SU-DHL-6 (cell line): ENCODE data around the gene PLEKHB2.
"Not testable (repeated sequence)": the region's sequence is repeated elsewhere in the genome, so short reads cannot be mapped to it uniquely, and the experiment has no call there.

Experiments
- CTCF ChIP-seq: fragments of 200-600 bp; sonication (generic); IDR thresholded peaks from one replicate; pipeline ENCODE4 v1.5.1; 2017; ENCODE audit warnings: antibody characterized with exemption, mild to moderate bottlenecking, low read length, moderate library complexity; ENCODE audit not compliant: insufficient read depth, poor library complexity, severe bottlenecking
- EZH2phosphoT487 ChIP-seq: fragments of 200-600 bp; sonication (generic), shearing (Covaris generic); conservative IDR thresholded peaks from 2 replicates; pipeline ENCODE4 v1.6.1; 2018; ENCODE audit warnings: mild to moderate bottlenecking, antibody characterized with exemption, low read length, moderate library complexity, mixed read lengths

GRCh38 chr2:131193421-131193820 is 88.3 kb downstream of the PLEKHB2 start:
- TF ChIP-seq CTCF, EZH2phosphoT487: not testable (repeated sequence)
